HG02623 (cell line): ENCODE data around the gene LHPP.

ENCODE experiments used
- ATAC-seq: cut with Tn5 transposase; IDR thresholded peaks from one replicate; pipeline ENCODE4 v1.9.1; 2021; ENCODE audit warnings: moderate library complexity; ENCODE audit not compliant: unreplicated experiment

Gene LHPP

GRCh38 chr10:124651402-124651891 lies 189.8 kb downstream of the LHPP start:
- no peak for ATAC-seq

- no peak for ATAC-seq
These were observed 190.6 kb downstream of the LHPP start for GRCh38 chr10:124652200-124652599.

DNA sequence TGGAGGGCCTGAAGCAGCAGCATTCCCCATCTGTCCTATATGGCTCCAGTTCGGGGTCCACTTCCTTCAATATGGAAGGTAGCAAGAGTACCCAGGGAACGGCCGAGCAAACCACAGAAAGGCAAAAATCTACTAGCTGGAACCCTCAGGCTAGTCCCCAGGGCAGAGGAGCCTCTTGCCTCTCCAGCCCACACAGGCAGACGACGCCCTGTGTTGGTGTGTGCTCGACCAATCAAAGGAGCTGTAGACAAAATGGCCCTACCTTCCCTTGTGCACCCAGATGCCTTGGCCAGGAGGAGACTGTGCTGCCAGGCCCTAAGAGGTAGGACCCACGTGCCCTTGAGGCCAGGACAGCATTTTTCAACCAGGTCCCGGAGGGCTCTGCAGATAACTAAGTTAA lies 191.1 kb downstream of the LHPP start:
- no peak for ATAC-seq

GRCh38 chr10:124653311-124653710 lies 191.7 kb downstream of the LHPP start:
- no peak for ATAC-seq

DNA sequence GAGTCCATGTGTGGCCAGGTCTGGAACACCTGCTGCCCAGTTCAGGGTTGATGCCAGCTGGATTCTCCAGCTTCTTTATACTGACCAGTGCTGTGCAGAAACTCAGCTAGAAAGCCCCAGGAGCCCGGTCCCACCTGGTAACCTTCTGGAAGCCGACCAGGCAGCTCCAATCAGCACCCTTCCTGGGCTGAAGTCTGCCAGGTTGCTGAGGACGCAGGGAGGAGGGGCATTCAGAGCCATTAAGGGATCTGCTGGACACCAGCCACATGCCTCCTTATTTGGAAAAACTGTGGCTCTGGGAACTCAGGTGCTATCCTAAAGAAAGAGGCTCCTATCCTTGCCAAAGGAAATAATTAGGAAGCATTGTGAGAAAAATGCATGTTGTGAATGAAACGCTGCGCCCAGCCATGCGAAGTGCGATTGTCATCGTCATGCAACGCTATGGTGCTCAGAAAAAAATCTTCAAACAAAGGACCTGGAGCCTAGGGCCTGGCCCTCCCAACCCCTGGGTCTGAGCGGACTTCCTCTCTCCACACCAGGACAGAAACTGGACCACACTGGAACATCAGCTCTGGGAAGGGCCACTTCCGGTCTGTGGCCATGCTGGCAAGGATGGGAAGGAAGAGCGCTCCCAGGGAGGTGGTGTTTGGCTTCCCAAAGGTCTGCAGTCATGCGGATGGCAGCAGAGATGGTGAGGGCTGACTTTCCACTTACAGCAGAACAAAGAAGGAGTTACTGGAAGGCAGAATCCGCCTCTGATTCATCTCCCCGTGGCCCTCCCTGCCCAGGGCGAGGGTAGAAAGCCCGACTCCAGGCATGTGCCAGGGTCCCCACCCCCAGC lies 192.4 kb downstream of the LHPP start:
- no peak for ATAC-seq

- no peak for ATAC-seq
These were observed 193.1 kb downstream of the LHPP start for GRCh38 chr10:124654686-124655085.

GRCh38 chr10:124655191-124656112 lies 193.8 kb downstream of the LHPP start:
- ATAC-seq, result no peak

DNA sequence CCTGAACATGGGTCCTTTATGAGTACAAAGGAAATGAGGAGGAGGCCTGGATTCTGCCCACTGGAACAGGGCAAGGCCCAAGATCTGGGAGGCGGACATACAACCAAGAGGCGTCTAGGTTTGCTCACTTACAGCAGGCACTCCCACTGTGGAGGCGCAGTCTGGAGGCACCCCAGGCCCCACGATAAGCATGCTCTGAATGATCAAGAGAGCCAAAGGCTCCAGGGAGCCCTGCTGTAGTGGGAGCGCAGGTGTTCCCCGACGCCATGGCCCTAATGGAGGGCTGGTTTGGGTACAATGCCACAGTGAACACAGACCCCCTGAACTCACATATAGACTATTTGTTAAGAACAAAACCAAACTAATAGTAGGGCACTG lies 194.5 kb downstream of the LHPP start:
- ATAC-seq, result no peak

- no peak for ATAC-seq
These were observed 194.9 kb downstream of the LHPP start for GRCh38 chr10:124656541-124656940.

DNA sequence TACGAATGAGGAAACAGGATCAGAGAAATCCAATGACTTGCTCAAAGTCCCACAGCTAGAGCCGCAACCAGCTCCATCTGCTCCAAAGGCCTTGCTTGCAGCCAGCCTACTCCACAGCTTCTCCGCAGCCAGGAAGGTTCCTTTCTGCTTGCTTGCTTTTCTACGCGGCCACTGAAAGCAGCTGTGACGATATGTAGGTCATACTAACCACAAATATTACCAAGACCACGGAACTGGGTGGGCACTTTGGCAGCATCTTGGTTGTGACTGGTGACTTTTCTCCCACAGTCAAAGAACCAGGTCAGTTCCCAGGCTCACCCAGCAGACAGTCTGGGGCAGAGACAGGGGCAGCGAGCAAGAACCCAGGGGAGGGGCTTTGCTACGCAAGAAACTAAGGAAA lies 196.2 kb downstream of the LHPP start:
- no peak for ATAC-seq

GRCh38 chr10:124658591-124659242 lies 197.1 kb downstream of the LHPP start:
- ATAC-seq, result no peak

DNA sequence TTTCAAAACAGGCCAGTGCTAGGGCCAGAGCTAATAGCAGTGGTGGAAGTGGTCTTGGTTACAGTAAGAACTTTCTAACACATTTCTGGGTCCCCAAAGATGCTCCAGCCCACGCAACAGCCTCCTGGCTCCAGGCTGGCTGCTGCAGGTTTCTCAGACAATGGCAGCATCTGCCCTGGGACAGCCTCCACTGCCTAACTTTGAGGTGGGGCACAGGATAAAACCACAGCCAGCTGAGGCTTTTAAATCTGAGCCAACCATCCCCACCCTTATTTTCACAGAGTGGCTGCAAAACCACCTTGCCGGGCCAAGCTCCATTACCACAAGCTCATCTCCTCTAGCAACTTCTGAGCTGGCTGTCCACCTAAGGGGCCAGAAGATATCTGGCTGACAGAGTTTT lies 197.8 kb downstream of the LHPP start:
- no peak for ATAC-seq

DNA sequence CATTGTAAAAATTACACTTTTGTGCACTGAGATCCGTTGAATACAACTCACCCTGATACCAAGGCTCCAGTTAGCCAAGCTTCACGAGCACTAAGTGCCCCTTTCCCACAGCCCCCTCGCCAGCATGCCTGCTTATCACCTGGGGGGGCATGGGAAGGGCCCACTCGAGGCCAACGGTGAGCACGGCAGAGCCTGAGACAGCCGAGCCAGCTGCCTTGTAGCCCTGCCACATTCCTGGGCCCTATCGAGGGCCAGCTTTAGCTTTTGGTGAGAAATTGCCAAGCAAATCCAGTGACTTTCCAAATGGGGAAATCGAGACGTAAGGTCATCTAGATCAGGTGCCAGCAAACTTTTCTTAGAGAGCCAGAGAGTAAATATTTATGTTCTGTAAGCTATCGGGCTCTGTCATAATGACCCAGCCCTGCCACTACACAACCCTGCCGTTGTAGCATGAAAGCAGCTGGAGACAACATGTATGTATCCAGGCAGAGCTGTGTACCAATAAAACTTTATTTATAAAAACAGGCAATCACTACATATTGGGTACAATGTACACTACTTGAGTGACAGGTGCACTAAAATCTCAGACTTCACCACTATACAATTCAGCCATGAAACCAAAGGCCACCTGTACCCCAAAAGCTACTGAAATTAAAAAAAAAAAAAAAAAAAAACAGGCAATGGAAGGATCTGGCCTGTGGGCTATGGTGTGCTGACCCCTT lies 198.9 kb downstream of the LHPP start:
- ATAC-seq, result no peak

- no peak for ATAC-seq
These were observed 200.1 kb downstream of the LHPP start for GRCh38 chr10:124661660-124662180.

GRCh38 chr10:124663228-124663627 lies 201.6 kb downstream of the LHPP start:
- ATAC-seq, result no peak
